ENCODE data around the gene LARP7.
"Not testable (repeated sequence)": the region's sequence is repeated elsewhere in the genome, so short reads cannot be mapped to it uniquely, and the experiment has no call there.

LARP7 gene

DNA sequence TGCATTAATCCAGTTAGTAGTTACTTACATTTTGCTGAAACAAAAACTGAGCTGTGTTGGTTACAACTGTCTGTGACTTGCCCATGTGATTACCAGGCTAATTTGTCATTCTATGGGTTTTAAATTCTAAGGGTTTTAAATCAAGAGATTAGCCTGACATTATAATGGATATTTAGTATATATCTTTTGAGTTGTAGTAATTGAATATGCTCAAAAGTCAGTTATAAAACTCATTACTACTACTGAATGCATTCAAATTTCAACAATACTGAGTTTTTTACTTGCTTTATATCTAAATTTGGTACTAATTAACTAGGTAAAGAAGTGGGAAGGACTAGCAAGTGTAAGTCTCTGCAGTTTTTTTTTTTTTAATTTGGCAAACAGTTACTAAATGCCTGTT lies 14.7 kb downstream of the LARP7 start:
- no peak for DNase-seq

DNA sequence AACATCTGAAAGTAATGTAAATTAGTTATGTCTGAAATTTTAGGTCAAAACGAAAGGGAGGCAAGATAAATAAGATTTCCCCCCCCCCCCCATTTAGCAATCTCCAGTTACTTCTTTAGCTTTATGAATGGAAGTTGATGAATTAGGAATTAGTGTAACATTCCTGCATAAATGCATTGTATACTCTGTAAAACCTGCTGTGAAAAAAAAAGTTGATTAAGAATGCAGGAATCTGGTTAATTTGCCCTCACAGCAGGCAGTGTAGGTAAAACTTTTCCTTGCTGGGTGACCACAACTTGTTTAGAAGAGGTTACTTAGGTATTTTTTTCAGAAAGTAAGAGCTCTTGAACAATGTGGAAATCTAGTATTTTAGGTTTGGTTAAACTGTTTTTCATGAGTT lies 15.3 kb downstream of the LARP7 start:
- DNase-seq, result no peak

- no peak for DNase-seq
These were observed 18.3 kb downstream of the LARP7 start for GRCh38 chr4:112655270-112655669.

DNA sequence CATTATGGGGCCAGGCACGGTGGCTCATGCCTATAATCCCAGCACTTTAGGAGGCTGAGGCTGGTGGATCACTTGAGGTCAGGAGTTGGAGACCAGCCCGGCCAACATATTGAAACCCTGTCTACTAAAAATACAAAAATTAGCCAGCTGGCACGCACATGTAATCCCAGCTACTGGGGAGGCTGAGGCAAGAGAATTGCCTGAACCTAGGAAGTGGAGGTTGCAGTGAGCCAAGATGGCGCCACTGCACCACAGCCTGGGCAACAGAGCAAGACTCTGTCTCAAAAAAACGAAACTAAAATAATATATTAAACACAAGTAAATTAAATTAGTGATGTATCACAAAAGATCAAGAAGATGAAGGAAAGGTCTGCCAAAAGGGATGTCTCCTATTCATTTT lies 19.2 kb downstream of the LARP7 start:
- not testable (repeated sequence) for DNase-seq

GRCh38 chr4:112664611-112665010 lies 27.7 kb downstream of the LARP7 start:
- DNase-seq, result no peak

DNA sequence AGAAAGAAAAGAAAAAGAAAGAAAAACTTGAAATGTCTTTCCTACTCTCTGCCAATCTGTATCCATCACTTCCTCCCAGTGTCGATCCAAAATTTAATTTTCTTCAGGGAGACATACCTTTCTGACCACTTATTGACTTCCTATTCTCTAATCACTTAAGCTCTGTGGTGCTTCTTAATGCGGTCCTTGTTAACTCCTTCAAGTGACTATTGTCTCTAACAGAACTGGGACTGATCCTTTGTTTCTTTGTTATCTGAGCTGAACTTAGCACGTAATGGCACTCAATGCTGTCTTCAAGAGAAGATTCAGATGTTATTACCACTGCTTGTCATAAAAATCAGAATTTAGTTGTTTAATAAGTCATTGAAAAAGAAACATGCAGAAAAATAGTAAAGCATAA lies 31.2 kb downstream of the LARP7 start:
- no peak for DNase-seq

DNA sequence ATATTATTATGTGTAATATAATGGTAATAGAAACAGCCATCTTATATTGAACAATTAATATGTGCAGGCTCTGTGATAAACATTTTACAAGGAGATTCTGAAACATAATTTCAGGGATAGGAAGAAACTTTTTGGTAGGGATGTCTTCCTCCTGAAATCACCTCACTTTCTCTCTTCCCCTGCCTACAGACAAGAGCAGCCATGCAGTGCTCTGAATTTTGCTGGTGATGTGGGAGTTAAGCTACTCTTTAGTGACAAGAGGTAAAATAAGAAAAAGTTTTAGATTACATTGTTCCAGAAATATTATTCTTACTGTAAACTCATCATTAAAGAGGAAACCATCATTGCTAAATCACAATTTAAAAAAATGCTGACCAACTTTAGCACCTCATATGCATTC lies 36.1 kb downstream of the LARP7 start:
- no peak for DNase-seq

- DNase-seq, result peak; percentile 52
These were observed 36.7 kb downstream of the LARP7 start for GRCh38 chr4:112673686-112674085.

DNA sequence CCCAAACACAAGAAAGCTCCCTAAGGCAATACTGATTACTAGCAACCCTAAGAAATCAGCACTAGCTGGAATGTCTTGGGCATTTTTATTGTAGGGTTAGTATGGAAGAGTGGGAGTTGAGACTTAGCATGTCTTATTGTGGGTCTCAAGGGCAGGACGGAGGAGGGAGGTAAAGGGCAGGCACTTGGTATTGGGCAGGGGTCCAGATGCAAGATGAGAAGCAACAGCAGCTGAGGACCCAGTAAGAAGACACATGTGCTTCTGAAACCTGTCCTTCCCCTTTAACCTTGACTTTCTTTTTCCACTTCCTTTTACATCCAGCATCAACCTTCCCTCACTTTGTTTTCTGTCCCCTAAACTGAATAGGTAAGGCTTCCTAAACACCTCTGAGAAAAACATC lies 37.4 kb downstream of the LARP7 start:
- DNase-seq, result no peak

GRCh38 chr4:112677519-112678091 lies 40.7 kb downstream of the LARP7 start:
- DNase-seq, result no peak

DNA sequence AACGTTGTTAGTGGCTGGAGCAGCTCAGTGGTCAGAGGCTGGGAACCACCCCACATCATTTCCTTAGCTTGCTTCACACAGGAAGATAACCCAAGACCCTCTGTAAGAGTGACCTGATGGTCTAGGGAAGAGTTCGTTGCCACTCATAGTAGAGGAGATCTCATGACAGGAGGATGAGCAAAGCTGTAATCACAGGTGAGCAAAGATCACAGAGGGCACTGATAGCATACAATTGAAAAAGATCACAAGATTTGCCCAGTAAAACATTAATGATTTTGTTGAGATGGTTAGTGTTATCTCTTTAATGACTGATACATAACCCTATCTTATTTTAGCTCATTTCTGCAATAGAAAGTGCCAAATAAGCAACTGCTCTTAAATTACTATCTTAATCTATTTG lies 44.1 kb downstream of the LARP7 start:
- no peak for DNase-seq

- DNase-seq, result no peak
These were observed 56.6 kb downstream of the LARP7 start for GRCh38 chr4:112693507-112693906.

DNA sequence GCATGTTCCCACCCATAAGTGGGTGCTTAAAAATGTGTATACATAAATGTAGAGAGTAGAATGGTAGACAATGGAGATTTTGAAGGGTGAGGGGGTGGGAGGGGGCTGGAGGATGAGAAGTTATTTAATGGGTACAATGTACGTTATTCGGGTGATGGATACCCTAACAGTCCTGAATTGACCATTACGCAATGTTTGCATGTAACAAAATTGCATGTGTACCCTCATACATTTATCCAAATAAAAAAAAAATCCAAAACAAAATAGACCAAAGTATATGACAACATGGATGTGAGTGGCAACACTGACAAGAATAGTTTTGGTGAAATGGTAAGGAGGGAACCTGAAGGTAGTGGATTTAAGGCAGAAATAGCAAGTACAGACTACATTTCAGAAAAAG lies 63.7 kb downstream of the LARP7 start:
- DNase-seq, result no peak

- no peak for DNase-seq
These were observed 65.9 kb downstream of the LARP7 start for GRCh38 chr4:112702892-112703291.

DNA sequence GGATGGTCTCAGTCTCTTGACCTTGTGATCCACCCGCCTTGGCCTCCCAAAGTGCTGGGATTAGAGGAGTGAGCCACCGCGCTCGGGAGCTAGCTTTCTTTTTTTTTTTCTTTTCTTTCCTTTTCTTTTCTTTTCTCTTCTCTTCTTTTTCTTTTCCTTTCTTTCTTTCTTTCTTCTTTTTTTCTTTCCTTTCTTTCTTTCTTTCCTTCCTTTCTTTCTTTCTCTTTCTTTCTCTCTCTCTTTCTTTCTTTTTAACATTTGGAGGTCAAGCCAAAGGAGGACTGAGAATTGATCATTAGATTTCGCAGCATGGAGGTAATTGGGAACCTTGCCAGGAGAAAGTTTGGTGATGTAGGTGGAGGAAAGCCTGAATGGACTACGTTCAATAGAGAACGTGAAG lies 67.4 kb downstream of the LARP7 start:
- no peak for DNase-seq

GRCh38 chr4:112704991-112705845 lies 68.3 kb downstream of the LARP7 start:
- peak; percentile 42 for DNase-seq

DNA sequence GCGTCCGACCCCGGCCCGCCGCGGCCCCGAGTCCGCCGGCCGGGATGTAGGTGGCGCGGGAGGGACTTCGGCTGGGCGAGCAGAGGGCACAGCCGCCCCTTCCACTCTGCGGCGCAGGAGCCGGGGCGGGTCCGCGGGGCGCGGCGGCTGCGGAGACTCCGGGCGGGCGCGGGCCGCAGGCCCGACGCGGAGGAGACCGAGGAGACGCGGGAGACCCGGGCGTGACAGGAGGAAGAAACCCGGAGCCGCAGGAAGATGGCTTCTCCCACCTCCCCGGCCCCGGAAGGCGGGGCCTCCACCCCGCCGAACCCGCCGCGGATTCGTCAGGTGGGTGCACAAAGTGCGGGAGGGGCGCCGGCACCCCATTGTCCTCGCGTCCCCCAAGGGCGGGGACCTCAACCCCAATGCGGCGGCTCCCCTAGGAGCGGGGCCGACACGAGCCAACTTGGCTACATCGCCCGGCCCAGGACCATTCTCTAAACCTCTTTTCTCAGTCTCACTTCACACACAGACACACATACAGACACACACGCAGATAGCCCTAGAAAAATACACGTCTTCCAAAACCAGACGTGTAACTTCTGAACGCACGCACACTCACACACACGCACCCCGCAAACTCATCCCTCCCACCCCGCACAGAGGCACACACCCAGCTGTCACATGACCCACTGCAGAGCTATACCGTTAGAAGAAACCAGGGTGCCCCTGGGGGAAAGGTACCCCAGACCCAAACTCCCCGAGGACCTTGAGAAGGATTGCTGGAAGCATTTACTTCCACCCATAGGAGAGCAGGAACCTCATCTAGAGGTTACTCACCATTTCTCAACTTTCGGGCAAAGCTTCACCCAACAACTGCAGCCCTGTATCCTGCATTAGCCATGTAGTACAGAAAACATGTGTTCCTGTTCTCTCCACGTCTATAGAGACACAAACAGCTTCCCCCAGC lies 69.2 kb downstream of the LARP7 start:
- DNase-seq, result peak; percentile 10

DNA sequence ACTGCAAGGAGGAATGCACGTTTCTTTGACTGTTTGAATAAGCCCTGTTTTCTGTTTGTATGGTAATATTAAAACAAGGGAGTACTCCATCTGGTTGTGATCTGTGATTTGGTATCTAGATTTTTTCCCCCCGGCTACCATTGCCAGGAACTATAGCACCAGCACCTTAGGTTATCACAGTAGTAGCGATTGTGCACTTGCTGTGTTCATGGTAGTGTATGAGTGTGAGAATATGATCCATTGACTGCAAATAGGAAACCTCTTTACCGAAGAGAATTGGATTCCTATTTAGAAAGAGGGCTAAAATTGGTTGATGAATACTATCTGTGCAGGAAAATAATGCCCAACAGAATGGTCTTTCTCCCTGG lies 69.9 kb downstream of the LARP7 start:
- DNase-seq, result no peak

Measured in hematopoietic multipotent progenitor cell treated with erythropoietin and hydrocortisone succinate and interleukin-3 and kit ligand, for 4 days (in vitro differentiated cells).